Measurements from ENCODE around the gene TBR1. TPM values are rescaled to one million over a fixed set of nuclear protein-coding genes. Genes with fewer than 3 reads are reported as not detected.

TBR1 gene
- total and polyA plus RNA-seq, 12 donors: not detected

DNA sequence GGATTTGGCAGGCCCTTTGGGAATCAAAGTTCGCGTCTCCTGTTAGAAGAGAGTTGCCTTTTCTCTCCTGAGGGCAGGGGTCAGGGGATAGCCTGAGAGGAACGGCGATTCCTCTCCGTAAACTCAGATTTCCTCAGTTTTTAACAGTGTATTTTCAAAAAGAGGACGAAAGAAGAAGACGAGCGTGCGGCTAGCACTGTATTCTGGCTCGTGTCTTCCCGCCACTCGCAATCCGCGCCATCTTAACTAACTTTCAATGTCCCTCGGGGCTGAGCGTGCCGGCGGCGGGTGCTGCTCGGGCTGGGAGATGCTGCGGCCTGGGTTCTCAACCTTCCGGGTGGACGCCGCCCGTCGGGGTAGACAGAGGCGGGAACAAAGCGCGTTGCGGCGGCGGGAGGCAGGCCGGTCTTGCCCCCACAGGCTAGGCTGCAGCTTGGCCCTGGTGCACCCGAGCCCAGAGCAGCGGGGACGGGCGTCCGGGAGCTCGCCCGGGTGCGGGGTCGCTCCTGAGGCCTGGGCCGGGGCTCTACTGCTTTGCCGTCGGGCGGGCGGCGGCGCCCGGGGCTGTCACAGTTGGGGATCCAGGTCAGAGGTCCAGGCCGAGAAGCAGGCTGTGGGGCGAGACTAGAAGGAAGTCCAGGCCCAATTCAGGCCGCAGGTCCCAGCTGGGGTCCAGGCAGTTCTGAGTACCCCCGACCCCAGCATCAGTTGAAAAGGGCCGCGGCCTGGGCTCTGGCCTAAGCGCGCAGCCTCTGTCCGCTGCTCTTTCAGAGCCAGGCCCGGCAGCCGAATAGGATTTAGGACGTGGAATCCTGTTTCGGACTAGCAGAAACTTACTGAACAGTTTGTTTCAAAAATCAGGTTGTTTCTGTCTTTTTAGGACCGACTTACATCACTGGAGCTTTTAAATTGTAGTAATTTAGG lies 11.8 kb downstream of the TBR1 start:
- peak in 1 of 8 donors; percentile 18 for ATAC-seq

GRCh38 chr2:161430386-161430785 lies 14.3 kb downstream of the TBR1 start:
- TF ChIP-seq, protein P1, sequence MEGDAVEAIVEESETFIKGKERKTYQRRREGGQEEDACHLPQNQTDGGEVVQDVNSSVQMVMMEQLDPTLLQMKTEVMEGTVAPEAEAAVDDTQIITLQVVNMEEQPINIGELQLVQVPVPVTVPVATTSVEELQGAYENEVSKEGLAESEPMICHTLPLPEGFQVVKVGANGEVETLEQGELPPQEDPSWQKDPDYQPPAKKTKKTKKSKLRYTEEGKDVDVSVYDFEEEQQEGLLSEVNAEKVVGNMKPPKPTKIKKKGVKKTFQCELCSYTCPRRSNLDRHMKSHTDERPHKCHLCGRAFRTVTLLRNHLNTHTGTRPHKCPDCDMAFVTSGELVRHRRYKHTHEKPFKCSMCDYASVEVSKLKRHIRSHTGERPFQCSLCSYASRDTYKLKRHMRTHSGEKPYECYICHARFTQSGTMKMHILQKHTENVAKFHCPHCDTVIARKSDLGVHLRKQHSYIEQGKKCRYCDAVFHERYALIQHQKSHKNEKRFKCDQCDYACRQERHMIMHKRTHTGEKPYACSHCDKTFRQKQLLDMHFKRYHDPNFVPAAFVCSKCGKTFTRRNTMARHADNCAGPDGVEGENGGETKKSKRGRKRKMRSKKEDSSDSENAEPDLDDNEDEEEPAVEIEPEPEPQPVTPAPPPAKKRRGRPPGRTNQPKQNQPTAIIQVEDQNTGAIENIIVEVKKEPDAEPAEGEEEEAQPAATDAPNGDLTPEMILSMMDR (IDR thresholded peaks at IDR 0.05): no peak
- H3K27ac ChIP-seq: no peak overlapping the region
- DNase-seq (no peak), ATAC-seq (no peak)
- peaks cover 0 to 14% (median 7%) of the 10 kb centered on the region in 9 donors for H3K4me1 ChIP-seq
- 59 to 60% methylated on average over 2 of the region's 2 CpGs for WGBS, 2 donors
- peaks cover 16 to 100% (median 94%) of the 10 kb centered on the region in 7 donors for H3K27me3 ChIP-seq
- intact Hi-C loops (cut with DNase I): no loop called here
- H3K4me3 ChIP-seq: no peak overlapping the region
- peaks cover 0 to 7% (median 0%) of the 10 kb centered on the region in 11 donors for H3K9me3 ChIP-seq
- no peaks in the 10 kb centered on the region for H3K36me3 ChIP-seq

More for the DNA sequence above, 11.8 kb downstream of the TBR1 start:
- intact Hi-C loops (cut with DNase I): loop anchor here in 1 of 10 donors (10.0 kb wide), 1 partner anchor 697 kb away; no protein-coding TSS in a partner anchor
- H3K27ac ChIP-seq: no peak overlapping the region
- peaks cover 0 to 28% (median 15%) of the 10 kb centered on the region in 9 donors for H3K4me1 ChIP-seq
- no peaks in the 10 kb centered on the region for H3K9me3 ChIP-seq
- TF ChIP-seq, protein P1 (IDR thresholded peaks at IDR 0.05): no peak
- peaks cover 25 to 100% (median 99%) of the 10 kb centered on the region in 7 donors for H3K27me3 ChIP-seq
- WGBS, 2 donors: 20 to 24% methylated on average over 64 of the region's 64 CpGs
- peak overlapping the region in 2 of 10 donors; percentile 10 to 25 for H3K4me3 ChIP-seq
- H3K36me3 ChIP-seq: no peaks in the 10 kb centered on the region
- DNase-seq: no peak

- H3K36me3 ChIP-seq: no peaks in the 10 kb centered on the region
- TF ChIP-seq, protein P1 (IDR thresholded peaks at IDR 0.05): no peak
- ATAC-seq: no peak
- no peak overlapping the region for H3K27ac ChIP-seq
- peaks cover 0 to 8% (median 7%) of the 10 kb centered on the region in 9 donors for H3K4me1 ChIP-seq
- intact Hi-C loops (cut with DNase I): no loop called here
- WGBS, 2 donors: 82 to 83% methylated on average over 3 of the region's 3 CpGs
- H3K27me3 ChIP-seq: peaks cover 11 to 100% (median 88%) of the 10 kb centered on the region in 7 donors
- no peak overlapping the region for H3K4me3 ChIP-seq
- H3K9me3 ChIP-seq: peaks cover 0 to 13% (median 0%) of the 10 kb centered on the region in 11 donors
- no peak for DNase-seq
Observed at GRCh38 chr2:161432107-161432506, 16.0 kb downstream of the TBR1 start.

DNA sequence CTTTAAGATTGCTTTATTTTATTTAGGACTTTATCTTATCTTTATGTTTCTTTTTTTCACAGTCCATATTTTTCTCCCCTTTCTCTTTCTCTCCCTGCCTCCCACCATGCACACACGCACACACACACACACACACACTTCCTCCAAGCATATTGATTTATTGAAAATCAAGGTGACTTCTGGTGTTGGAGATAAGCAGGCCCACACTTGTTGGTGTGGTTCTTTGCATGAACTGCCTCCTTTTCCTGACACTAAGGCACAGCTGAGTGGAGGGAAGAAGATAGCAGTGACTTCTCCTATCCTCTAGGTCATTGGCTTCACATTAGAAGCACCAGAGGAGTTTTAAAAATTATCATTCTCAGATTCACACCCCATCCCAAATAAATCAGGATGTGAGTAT lies 18.0 kb downstream of the TBR1 start:
- H3K4me3 ChIP-seq: no peak overlapping the region
- TF ChIP-seq, protein P1 (IDR thresholded peaks at IDR 0.05): no peak
- H3K4me1 ChIP-seq: no peaks in the 10 kb centered on the region
- WGBS, 2 donors: 29 to 36% methylated on average over 1 of the region's 1 CpG
- H3K27ac ChIP-seq: no peak overlapping the region
- no peak for ATAC-seq
- no peaks in the 10 kb centered on the region for H3K36me3 ChIP-seq
- H3K9me3 ChIP-seq: peaks cover 0 to 13% (median 0%) of the 10 kb centered on the region in 11 donors
- no peak for DNase-seq
- H3K27me3 ChIP-seq: peaks cover 0 to 98% (median 72%) of the 10 kb centered on the region in 7 donors
- intact Hi-C loops (cut with DNase I): no loop called here
